Lower leg skin (tissue), 3 donors: Measurements from ENCODE around the gene ZMYND11.

Source experiments
- CTCF ChIP-seq, 3 donors: fragments of 450-650 bp; IDR thresholded peaks; one replicate each; pipeline ENCODE4 v1.5.1; 2016; ENCODE audit warnings: antibody characterized with exemption in 3 of 3, mild to moderate bottlenecking in 3 of 3, moderate library complexity in 2 of 3
- POLR2A ChIP-seq, 2 donors: fragments of 450-650 bp; IDR thresholded peaks; one replicate each; pipeline ENCODE4 v1.6.1; 2016 to 2017; ENCODE audit warnings: antibody characterized with exemption in 2 of 2, mild to moderate bottlenecking in 1 of 2, moderate library complexity in 1 of 2

DNA sequence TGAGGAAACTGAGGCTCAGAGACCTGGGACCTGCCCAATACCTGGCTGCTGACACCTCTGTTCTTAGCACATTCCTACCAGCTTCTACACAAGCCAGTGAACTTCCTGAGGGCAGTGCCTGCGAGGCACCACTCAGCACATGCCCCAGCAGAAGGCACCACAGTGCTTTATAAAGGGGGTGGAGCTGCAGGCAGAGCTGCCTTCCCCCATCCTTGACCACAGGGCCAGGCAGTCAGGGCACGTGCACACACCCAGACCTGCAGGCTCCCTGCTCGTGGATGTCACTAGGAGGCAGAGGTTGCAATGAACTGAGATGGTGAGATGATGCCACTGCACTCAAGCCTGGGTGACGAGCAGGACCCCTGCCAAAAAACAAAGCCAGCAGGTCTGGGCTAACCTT, 47.0 kb upstream of the ZMYND11 start:
- no peak for TF ChIP-seq CTCF (IDR thresholded peaks at IDR 0.05)
- no peak for TF ChIP-seq POLR2A (IDR thresholded peaks at IDR 0.05)
